HepG2 (cell line): Measurements from ENCODE around the gene ENTPD2. TPM values are rescaled to one million over a fixed set of nuclear protein-coding genes. Genes with fewer than 3 reads are reported as not detected.

Source experiments
- ELF4 ChIP-seq: sonication (generic); formaldehyde crosslinking; IDR thresholded peaks from 2 replicates; pipeline ENCODE4 v1.5.0; 2020; ENCODE audit warnings: missing genetic modification reagents, mild to moderate bottlenecking, moderate library complexity, borderline replicate concordance
- ELK4 ChIP-seq: sonication (generic); formaldehyde crosslinking; IDR thresholded peaks from 2 replicates; pipeline ENCODE4 v1.9.0; 2021; ENCODE audit warnings: missing genetic modification reagents, borderline replicate concordance
- FOXM1 ChIP-seq: sonication (generic); formaldehyde crosslinking; IDR thresholded peaks from 2 replicates; pipeline ENCODE4 v1.5.0; 2020; ENCODE audit warnings: missing genetic modification reagents
- HMGA1 ChIP-seq: sonication (generic); formaldehyde crosslinking; conservative IDR thresholded peaks from 2 replicates; pipeline ENCODE4 v1.4.0; 2020; ENCODE audit warnings: missing genetic modification reagents
- HOXD1 ChIP-seq: sonication (generic); formaldehyde crosslinking; IDR thresholded peaks from 2 replicates; pipeline ENCODE4 v1.5.0; 2020; ENCODE audit warnings: missing genetic modification reagents
- ISX ChIP-seq: sonication (generic); formaldehyde crosslinking; conservative IDR thresholded peaks from 2 replicates; pipeline ENCODE4 v1.5.0; 2020; ENCODE audit warnings: missing genetic modification reagents
- JARID2 ChIP-seq: sonication (generic); formaldehyde crosslinking; IDR thresholded peaks from 2 replicates; pipeline ENCODE4 v1.8.1; 2023; ENCODE audit warnings: missing genetic modification reagents, inconsistent platforms; ENCODE audit not compliant: insufficient replicate concordance
- KAT8 ChIP-seq: IDR thresholded peaks from 2 replicates; pipeline ENCODE4 v1.6.1; 2016; ENCODE audit warnings: missing genetic modification reagents, missing compliant biosample characterization
- KDM5B ChIP-seq: sonication (generic); formaldehyde crosslinking; IDR thresholded peaks from 2 replicates; pipeline ENCODE4 v1.4.0; 2020; ENCODE audit warnings: missing genetic modification reagents, mild to moderate bottlenecking, borderline replicate concordance
- KLF11 ChIP-seq: IDR thresholded peaks from 2 replicates; pipeline ENCODE4 v1.6.1; 2016; ENCODE audit warnings: missing compliant biosample characterization
- NR3C1 ChIP-seq: sonication (generic); formaldehyde crosslinking; IDR thresholded peaks from 2 replicates; pipeline ENCODE4 v1.4.0; 2020; ENCODE audit warnings: missing genetic modification reagents
- POLR2G ChIP-seq: fragments of 200-400 bp; formaldehyde crosslinking; IDR thresholded peaks from 2 replicates; pipeline ENCODE4 v1.6.1; 2018; ENCODE audit warnings: mild to moderate bottlenecking, low read depth, low read length, moderate library complexity
- SAFB2 ChIP-seq: sonication (generic); formaldehyde crosslinking; IDR thresholded peaks from 2 replicates; pipeline ENCODE4 v1.5.1; 2020; ENCODE audit warnings: missing genetic modification reagents, low read depth, mild to moderate bottlenecking, borderline replicate concordance
- SETDB1 ChIP-seq: sonication (generic); formaldehyde crosslinking; IDR thresholded peaks from 2 replicates; pipeline ENCODE4 v1.5.1; 2020; ENCODE audit warnings: missing genetic modification reagents, mild to moderate bottlenecking, borderline replicate concordance
- TBL1XR1 ChIP-seq: fragments of 150-350 bp; IDR thresholded peaks from 2 replicates; pipeline ENCODE4 v1.6.1; 2014; ENCODE audit warnings: borderline replicate concordance, low read length; ENCODE audit not compliant: partially characterized antibody
- TFDP1 ChIP-seq: IDR thresholded peaks from 2 replicates; pipeline ENCODE4 v1.6.1; 2016; ENCODE audit warnings: missing compliant biosample characterization, missing genetic modification reagents, borderline replicate concordance
- ZGPAT ChIP-seq: IDR thresholded peaks from 2 replicates; pipeline ENCODE4 v1.6.1; 2016; ENCODE audit warnings: mild to moderate bottlenecking
- ZKSCAN8 ChIP-seq: IDR thresholded peaks from 2 replicates; pipeline ENCODE4 v1.6.1; 2016; ENCODE audit warnings: borderline replicate concordance, missing genetic modification reagents, missing compliant biosample characterization
- ZMYM4 ChIP-seq: sonication (generic); formaldehyde crosslinking; IDR thresholded peaks from 2 replicates; pipeline ENCODE4 v1.8.1; 2023; ENCODE audit warnings: mild to moderate bottlenecking, missing genetic modification reagents
- ZNF317 ChIP-seq: sonication (generic); formaldehyde crosslinking; IDR thresholded peaks from 2 replicates; pipeline ENCODE4 v1.5.0; 2020; ENCODE audit warnings: mild to moderate bottlenecking, missing genetic modification reagents
- ZNF567 ChIP-seq: sonication (generic); formaldehyde crosslinking; IDR thresholded peaks from 2 replicates; pipeline ENCODE4 v1.8.1; 2023; ENCODE audit warnings: mild to moderate bottlenecking, missing genetic modification reagents, borderline replicate concordance
- ZNF570 ChIP-seq: sonication (generic); formaldehyde crosslinking; IDR thresholded peaks from 2 replicates; pipeline ENCODE4 v1.4.0; 2020; ENCODE audit warnings: mild to moderate bottlenecking, missing genetic modification reagents, borderline replicate concordance
- ZNF607 ChIP-seq: sonication (generic); formaldehyde crosslinking; IDR thresholded peaks from 2 replicates; pipeline ENCODE4 v1.5.1; 2020; ENCODE audit warnings: missing genetic modification reagents, mild to moderate bottlenecking, borderline replicate concordance
- ZNF724P ChIP-seq: sonication (generic); formaldehyde crosslinking; IDR thresholded peaks from 2 replicates; pipeline ENCODE4 v1.8.0; 2022; ENCODE audit warnings: missing genetic modification reagents, borderline replicate concordance
- ZNF790 ChIP-seq: sonication (generic); formaldehyde crosslinking; IDR thresholded peaks from 2 replicates; pipeline ENCODE4 v1.8.0; 2022; ENCODE audit warnings: missing genetic modification reagents, mild to moderate bottlenecking, borderline replicate concordance
- ZNF841 ChIP-seq: sonication (generic); formaldehyde crosslinking; IDR thresholded peaks from 2 replicates; pipeline ENCODE4 v1.8.1; 2023; ENCODE audit warnings: missing genetic modification reagents, borderline replicate concordance
- ZNF883 ChIP-seq: sonication (generic); formaldehyde crosslinking; IDR thresholded peaks from 2 replicates; pipeline ENCODE4 v1.5.1; 2020; ENCODE audit warnings: mild to moderate bottlenecking, missing genetic modification reagents; ENCODE audit errors: not compliant biosample characterization
- polyA plus RNA-seq, 8 experiments: library from polyadenylated mRNA; depleted of rRNA in 3 of 8; stranded (reverse) in 7 of 8; unstranded in 1 of 8; fragments of >200 nt; fragmentation: Illumina TruSeq in 4 of 8; extraction: Trizol in 4 of 8; gene quantifications; 2 replicates each; pipeline versions ENCODE4 v1.2.1 to v1.2.3, GENCODE V29; 2011 to 2016; ENCODE audit warnings: low read depth in 4 of 8, missing spikeins in 1 of 8, mixed read lengths in 1 of 8; ENCODE audit not compliant: insufficient read depth in 1 of 8
- total RNA-seq, 5 experiments: library from RNA; depleted of rRNA; stranded (reverse); fragments of >200 nt; fragmentation: Illumina TruSeq; extraction: Trizol; gene quantifications; 2 replicates each; pipeline ENCODE4 v1.2.3, GENCODE V29; 2016; ENCODE audit warnings: low read depth in 1 of 5

Gene ENTPD2
- total and polyA plus RNA-seq, 2 of the 13 experiments (the other 11 are each of a cell fraction or from before 2014, with no cell fraction given): 0.95 to 3.2 TPM

- TF ChIP-seq HOXD1: no peak
- TF ChIP-seq TBL1XR1: no peak
- TF ChIP-seq ELK4 (CRISPR knock-in tag): no peak
- TF ChIP-seq JARID2 (CRISPR knock-in tag): no peak
- no peak for TF ChIP-seq ZNF724P
- TF ChIP-seq FOXM1: 0 out of 2 replicates have a peak, but pooled peaks have one; percentile 32
- no peak for TF ChIP-seq ZNF790 (CRISPR knock-in tag)
- TF ChIP-seq TFDP1: peak; percentile 60; the same call in 1 of the 2 replicates
- TF ChIP-seq ZNF317 (CRISPR knock-in tag): 0 out of 2 replicates have a peak, but pooled peaks have one; percentile 70
- TF ChIP-seq ZNF567: 0 out of 2 replicates have a peak, but pooled peaks have one; percentile 52
- TF ChIP-seq ZNF607 (CRISPR knock-in tag): 0 out of 2 replicates have a peak, but pooled peaks have one; percentile 67
- peak; percentile 72 for TF ChIP-seq POLR2G
- TF ChIP-seq HMGA1 (CRISPR knock-in tag): no peak
- TF ChIP-seq ELF4 (CRISPR knock-in tag): no peak
- peak; percentile 32; the same call in 1 of the 2 replicates for TF ChIP-seq SAFB2 (CRISPR knock-in tag)
- TF ChIP-seq ISX: no peak
- TF ChIP-seq KAT8: peak; percentile 68
- peak; percentile 23; the same call in 1 of the 2 replicates for TF ChIP-seq KDM5B (CRISPR knock-in tag)
- TF ChIP-seq ZGPAT (CRISPR knock-in tag): peak; percentile 52; the same call in 1 of the 2 replicates
- no peak for TF ChIP-seq NR3C1
- TF ChIP-seq ZNF841 (CRISPR knock-in tag): no peak; the same call in 1 of the 2 replicates
- TF ChIP-seq ZNF883 (CRISPR knock-in tag): no peak
- TF ChIP-seq SETDB1: no peak
- TF ChIP-seq ZMYM4 (CRISPR knock-in tag): 0 out of 2 replicates have a peak, but pooled peaks have one; percentile 42
- TF ChIP-seq ZNF570 (CRISPR knock-in tag): no peak
- 0 out of 2 replicates have a peak, but pooled peaks have one; percentile 16 for TF ChIP-seq KLF11 (CRISPR knock-in tag)
- no peak for TF ChIP-seq ZKSCAN8 (CRISPR knock-in tag)
These were observed 16.5 kb upstream of the ENTPD2 start, which contains the start of gene SAPCD2 (continued) for GRCh38 chr9:137070201-137070905.
